ENCODE data around the gene ITPR1.

ITPR1 gene

DNA sequence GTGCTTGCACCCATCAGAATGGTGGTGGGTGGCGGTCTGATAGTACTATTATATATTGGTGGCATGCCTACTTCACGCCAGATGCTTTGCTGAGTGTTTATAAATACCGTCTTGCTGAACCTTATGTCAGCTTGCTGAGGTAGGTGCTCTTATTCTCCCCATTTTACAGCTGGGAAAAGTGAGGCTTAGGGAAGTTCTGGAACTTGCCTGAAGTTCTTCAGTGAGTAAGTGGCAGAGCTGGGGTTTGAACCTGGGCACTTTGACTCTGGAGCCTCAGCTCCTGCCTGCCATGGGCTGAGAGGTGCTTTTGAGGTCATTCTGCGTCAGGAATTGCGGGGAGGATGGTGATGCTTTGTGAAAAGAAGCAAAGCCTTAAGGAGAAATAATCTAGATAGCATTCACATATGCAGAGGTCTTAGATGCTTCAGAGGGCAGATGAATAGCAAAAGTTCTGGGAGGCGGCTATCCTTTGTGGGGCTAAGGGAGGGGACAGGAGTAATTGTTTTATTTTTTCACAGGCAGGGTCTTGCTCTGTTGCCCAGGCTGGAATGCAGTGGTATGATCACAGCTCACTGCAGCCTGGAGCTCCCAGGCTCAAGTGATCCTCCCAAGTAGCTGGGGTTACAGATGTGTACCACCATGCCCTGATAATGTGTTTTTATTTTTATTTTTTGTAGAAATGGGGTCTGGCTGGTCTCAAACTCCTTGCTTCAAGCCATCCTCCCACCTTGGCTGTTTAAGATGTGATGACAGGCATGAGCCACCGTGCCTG, 18.5 kb downstream of the ITPR1 start:
- no peak for DNase-seq

DNA sequence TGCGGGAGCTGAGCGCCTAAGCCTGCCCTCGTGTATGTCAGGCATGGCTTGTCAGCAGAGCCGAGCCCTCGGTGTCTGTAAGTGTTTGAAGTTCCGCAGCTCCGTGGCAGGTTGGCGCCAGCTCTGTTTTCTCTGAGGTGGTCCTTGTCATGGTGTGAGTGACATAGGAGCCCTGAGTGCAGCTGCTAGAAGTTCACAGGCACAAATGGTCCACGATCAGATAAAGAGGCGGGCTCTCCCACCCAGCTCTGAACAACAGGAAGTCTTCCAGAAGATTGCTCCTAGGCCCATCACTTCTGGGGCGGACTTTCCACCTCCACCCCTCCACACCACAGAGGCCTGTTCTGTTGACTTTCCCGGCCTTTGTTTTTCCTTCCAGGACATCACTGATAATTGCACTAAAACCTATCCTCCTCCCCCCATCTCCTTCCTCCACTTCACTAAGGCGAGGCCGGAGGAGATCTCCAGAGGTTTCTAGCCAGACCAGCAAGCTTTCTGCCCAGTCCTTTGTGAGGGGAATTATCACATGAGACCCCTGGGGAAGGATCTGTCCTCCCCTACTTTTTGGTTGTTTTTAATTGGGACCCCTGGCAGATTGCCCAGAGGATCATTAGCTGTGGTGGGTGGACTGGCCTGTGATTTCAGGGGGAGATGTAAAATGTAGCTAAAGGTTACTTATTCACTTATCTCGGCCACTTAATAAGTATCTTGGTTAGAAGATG, 19.9 kb downstream of the ITPR1 start:
- no peak for DNase-seq

DNA sequence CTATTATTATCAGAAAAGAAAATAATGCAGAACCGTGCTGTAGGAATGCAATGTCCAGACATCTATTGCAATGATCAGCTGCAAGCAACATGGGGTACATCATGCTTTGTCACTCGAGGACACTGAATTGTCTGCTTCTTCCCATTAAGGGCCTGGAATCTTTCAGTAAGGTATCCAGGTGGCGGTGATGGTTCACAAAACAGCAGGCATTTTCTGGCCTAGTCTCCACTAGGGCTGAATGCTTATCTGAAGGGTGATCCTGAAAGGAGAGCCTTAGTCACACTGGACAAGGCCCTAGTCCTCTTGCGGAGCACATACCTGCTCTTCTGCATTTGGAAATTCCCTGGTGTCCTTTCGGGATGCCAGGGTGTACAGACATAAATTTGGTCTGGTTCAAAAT, 21.2 kb downstream of the ITPR1 start:
- DNase-seq: no peak

DNA sequence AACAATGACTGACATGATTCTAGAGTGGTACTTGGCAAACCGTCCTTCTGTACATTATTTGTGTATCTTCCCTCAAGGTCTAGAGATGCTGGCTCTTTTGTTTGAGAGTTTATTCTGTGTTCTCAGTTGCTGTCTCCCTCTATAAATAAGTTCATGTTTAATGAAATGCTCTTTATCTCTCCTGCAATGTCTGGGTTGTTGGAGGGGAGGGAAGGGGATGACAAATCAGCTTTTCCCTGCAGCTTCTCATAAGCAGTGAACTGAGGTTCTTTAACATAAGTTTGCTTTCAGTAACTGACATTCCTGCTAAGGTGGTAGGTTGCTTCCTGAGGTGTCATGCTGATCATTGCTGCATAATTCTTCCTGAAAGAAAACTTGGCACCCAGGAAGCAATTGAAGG, 21.8 kb downstream of the ITPR1 start:
- DNase-seq: no peak

DNA sequence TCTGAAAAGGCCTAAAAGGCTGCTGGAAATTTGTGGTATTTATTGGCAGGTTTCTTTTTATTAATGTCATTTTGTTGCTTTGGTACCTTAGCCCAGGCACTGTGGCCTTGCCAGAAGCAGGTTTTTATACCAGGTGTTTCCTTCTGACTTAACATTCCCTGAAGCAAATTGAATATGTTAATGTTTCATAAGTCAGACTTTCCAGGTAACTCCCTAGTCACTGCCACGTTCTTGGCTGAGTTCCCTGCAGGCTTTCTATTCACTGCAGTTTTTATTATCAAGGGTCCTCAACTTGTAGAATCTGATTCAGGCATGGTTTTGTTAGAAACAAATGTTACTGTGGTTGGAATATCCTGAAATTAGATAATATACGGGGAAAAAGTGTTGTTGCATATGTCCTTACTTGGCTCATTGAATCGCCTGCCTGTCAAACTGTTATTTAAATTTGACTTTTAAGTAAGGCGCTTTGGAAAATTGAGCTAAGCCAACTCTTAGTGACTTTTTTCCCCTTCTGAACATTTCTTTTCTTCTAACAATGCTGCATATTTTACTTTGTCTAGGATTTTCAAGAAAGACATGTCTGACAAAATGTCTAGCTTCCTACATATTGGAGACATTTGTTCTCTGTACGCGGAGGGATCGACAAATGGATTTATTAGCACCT, 22.9 kb downstream of the ITPR1 start:
- no peak for DNase-seq

DNA sequence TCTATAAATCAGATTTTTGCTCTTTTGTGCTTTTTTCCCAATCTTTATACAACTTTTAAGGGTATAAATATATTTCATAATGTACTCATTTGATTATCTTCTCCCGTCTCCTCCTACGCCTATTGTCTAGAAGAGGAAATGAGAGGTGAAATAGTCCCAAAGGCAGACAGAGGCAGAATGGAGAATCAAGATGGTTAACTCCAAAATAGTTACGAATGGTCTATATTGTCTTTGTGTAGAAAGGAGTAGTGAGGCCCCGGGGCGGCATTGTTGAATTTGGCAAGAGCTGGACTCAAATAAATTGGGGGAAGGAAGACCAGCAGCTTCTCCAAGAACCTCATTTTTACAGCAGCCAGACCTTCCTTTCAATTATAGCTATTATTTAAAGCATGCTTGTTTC, 23.9 kb downstream of the ITPR1 start:
- DNase-seq: no peak

DNA sequence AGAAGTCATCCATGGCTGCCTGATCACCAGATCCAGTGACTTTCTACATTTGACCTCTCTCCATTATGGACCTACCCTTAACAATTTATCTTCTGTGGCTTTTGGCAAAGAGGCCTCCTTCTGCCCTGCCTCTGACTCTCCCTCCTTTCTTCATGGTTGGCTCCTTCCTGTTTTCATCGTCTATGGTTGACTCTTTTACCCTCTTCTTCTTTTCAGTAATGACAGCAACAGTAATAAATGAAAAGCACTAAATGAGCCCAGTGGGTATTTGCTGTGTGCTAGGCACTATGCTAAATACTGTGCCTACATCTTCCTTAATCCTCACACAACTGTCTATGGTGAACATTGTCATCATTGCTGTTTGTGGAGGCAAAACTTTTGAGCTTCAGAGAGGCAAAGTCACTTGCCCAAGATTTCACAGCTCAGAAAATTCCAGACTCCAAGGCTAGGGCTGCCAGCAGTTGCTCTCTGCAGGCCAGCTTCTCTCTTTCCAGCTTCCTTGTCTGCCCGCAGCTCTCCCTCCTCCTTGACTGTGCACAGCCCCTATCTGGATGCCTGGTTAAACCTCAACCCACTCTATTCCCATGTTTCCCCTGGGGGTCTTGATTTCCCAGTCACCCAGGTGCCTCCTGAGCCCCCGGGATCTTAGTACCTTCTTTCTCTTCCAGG, 24.6 kb downstream of the ITPR1 start:
- DNase-seq: no peak

DNA sequence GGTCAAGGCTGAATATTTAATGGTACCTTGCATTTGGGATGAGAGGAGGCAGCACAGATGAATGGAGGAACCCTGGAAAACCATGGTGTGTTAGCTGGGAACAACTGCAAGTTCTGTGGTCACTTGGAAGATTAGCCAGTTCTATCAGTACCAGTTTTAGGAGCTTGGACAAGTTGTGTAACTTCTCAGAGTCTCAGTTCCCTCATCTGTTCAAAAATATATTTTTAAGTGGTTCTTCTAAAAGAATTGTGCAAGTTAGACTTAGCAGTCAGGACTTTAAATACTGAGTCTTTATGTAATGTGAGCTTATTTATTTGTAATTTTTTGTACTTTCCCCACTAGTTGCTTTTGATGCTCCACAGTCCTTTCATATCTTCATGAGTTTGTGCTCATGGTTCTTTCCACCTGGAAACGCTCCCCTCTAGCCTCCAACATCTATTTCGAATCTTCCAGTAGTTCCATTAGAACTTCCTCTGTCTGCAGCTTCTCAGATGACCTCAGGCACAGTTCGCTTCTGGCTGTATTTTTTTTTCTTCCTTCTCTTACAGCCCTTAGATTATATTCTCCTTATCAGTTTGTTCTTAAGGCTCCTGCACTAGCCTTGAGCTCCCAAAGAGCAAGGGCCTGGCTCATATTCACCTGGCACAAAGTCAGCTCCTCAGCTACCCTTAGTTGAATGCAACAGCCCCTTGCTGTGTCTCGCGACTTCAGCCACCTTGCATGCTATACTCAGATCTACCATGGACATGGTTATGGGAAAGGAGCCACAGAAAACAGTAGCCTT, 27.1 kb downstream of the ITPR1 start:
- DNase-seq: no peak

DNA sequence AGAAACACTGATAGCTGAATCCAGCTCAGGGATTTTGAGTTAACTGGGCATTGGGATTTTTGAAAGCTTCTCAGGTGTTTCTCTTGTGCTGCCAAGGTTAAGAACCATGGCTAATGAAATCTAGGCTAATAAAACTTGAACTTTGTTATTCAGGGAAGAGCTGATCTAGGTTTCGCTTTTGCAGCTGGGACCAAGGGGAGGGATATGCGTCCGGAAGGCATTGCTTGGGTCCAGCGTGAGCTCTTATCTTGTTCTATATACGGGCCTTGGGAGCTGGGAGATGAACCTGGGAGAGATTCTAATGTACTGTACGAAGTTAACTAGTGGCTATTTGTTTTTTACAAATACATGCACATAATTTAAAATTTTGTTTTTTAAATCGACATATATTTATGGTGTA, 29.8 kb downstream of the ITPR1 start:
- DNase-seq: no peak

DNA sequence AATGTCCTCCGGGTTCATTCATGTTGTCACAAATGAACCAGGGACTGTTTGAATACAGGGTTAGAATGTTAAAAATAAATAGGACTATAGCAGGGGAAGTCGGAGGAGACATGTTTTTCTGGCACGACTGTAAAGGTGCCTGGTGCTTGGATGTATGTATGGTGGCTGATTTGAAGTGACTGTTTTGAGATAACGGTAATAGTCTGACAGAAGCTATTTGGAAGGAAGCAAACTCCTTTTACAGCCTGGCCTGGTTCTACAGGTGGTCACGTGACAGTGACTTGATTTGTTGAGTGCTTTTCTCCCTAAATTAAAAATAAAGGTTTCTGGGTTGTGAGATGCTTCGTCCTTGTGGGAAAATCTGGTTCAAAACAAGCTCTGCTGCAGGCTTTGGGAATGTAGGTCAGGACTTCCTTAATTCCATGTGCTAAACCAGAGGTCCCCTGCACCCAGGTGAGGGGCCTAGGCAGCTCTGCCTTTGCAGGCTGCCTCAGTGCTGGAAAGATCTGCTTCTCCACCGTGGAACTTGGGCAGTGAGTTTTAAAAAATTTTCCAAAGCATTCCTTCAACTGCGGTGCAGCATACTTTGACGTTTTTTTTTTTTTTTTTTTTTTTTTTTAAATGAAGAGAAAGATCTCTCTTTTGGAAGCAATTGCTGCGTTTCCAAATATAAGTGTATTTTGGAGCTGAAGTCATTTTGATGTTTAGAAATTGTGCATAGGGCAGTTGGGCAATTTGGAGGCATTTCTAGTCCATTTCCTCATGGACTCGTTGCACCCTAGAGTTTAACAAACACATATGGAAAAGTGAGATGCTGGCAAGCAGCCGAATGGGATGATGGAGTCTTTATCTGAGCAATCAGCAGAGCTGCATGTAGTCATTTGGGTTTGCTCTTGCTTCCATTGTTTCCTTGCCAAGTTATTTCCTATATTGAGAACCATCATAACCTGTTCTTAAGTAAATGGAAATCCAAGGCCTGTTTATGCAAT, 30.9 kb downstream of the ITPR1 start:
- DNase-seq: no peak

DNA sequence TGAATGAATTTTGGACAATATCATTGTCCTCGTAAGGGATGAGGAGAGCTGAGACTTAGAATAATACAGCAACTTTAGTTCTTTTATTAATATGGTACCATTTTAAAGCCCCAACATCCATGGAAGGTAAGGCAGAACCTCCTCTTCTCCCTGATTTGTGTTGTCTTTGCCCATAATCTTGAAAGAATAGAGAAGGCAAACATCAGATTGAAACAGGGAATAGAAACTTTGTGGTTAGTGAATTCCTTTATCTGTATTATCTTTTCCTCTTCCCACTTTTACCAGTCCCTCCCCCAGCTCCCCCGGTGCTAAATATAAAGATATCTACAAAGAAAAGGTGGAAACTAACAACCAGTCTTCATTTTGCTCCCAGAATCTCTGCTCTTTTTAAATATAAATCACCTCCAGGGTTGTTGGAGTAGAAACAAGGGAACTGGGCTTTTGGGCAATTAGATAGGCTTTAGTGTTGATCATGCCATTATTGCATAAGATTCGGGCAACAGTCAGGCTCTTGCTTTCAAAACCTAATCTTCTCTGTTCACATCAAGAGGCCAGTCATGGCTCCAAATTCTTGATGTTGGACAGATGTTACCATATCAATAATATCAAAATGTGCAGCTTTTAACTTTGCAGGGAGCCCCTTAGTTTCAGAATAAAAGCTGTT, 32.5 kb downstream of the ITPR1 start:
- DNase-seq: no peak

DNA sequence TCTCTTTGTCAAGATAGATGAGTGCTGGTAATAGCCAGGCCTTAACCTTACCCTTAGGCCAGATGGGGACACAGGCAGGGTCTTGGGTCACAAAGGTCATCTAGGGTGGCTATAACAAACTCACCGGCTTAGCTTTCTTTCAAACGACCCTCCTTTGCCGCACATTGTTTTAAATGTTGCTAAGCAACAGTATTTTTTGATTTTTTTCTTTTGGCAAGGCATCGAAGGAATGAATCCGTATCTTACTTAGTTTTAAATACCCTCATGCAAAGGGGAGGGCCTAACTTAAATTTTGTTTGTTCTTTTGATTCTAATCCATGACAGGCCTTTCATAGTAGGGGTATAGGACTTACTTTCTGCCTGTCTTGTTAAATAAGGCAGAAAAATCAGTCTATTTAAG, 35.2 kb downstream of the ITPR1 start:
- no peak for DNase-seq

DNA sequence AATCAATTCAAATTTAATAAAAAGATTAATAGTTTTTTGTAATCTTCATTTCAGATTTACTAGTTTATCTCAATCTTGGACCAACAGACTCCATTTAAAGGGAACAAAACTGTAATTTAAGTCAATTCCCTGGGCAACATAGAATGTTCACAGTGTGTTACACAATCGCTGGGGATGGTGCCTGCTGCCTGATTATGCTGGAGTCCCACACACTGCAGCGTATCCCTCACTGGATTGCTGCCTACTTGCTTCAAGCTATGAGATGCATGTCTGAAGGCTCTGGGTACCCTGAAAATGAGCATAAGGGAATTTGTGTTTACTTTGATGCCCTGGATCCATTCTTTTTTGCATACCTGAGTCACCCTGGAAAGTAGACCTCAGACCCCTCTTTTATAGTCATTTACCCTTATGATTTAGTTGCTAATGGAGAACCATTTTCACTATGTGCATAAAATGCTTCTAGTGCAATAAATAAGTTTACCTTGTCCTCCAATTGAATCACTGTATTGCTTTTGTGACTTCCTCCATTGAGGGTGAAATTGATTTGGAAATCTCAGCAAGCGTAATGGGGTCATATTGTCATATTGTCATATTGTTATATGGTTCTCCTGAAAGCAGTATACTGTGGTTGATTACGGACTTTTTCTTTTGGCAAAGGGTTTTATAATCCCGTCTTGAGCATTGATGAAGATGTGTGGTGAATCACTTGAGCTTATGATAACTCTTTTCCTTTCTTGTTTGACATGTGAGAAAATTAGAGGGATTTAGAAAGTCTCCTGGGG, 35.9 kb downstream of the ITPR1 start:
- DNase-seq: no peak

DNA sequence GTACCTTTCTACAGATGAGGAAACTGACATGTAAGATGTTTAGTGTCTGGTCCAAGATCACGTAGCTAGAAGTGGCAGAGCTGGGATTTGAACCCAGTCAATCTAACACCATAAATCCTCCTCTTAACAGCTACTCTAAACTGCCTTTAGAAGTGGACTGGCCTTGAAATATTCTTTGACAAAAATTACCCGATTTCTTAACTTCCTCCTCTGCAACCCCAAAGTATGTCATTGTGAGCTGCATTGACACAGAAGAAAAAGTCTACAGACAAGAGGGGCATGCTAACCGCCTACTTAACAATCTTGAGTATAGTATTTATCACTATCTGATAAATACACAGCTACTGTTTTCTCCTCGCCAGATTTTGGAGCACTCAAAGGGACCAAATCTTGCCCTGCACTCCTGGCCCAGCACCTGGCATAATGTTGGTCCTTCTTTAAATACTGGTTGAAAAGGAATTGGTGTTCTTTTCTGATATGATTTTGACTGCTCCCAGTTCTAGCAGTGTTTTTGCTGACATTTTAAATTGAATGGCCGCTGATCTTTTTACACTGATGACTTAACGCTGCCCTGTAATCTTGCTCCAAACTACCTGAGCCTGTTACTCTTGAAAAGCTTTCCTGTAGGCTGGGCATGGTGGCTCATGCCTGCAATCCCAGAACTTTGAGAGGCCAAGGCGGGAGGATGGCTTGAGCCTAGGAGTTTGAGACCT, 36.9 kb downstream of the ITPR1 start:
- no peak for DNase-seq

DNA sequence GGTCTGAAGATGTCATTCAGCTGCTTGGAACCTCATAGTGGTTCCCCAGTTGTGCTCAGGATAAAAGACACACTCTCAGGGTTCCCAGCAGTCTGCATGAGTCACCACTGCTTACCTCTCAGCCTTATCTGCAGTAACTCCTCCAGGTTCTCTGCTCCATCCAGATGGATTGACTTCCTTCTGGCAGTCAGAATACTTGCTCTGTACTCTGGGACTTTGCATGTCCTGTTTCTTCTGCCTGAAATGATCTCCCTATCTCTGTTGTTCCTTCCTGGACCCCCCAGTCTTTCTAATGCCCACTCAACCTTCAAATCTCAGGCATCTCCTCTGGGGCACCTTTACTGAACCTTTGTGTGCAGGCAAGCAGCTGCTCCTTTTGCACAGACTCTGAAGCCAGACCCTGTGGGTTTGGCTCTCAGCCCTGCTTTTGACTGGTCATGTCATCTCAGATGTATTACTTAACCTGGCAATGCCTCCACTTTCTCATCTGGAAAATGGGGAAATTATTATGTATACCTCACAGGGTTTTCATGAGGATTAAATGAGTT, 38.4 kb downstream of the ITPR1 start:
- DNase-seq: no peak

DNA sequence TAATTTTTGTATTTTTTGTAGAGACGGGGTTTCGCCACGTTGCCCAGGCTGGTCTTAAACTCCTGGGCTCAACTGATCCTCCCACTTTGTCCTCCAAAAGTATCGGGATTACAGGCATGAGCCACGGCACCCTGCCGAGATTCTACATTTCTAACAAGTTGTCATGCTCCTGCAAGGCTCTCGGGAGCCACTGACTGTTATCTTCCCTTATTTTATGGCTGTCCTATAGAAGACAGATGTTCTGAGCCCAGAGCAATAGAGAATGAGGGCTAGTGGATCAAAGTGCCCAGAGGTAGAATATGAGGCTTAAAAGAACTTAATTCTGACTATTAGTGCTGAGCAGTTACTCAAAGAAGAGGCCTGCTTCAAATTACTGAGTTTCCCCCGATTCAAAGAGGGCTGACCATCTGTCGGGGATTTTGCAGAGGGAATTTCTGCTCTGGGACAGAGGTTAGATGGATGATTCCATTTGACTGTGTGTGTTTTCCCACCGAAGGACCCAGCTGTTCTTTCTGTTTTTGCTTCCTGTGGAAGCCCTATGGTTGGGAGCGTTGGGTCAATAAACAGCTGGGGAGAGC, 39.5 kb downstream of the ITPR1 start:
- DNase-seq: no peak

DNA sequence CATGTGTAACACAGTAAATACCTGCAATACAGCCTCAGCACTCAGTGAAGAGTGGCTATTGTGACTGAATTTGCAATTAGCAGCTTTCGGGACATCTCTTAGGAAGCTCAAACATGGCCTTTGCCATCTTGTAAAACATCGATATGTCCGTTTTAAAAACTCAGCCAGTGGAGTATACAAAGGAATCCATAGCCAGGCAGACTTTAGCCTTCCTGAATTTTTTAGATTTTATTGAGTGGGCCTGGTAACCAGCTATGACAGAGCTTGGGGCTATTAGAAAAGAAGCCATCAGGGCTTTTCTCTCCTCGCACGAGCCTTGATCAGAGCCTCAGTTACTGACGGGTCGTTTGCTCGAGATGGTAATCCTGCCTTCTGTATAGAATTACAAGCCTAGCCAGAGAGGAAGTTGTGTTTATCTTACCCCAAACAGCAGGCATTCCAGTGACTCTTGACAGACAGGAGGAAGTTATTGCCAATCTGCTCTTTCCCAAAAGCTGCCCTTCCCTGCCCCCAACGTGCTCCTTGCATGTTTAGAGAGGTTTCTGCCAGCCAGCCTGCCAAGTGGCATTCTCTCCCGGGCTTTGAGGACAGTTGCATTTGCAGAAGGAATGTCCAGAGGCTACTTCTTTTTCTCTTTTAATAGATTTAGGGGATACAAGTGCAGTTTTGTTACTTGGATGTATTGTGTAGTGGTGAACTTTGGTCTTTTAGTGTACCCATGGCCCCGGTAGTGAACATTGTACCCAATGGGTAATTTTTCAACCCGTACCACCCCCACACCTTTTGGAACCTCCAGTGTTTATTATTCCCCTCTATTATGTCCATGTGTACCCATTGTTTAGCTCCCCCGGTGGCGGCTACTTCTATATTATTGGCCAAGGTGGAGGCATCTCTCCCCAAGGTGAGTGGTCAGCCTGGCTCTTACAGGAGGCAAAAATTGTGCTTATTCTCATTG, 40.6 kb downstream of the ITPR1 start:
- no peak for DNase-seq
